Natural killer cell (primary cell): ENCODE data around the gene PALM. TPM values are rescaled to one million over a fixed set of nuclear protein-coding genes. Genes with fewer than 3 reads are reported as not detected.
"Not testable (repeated sequence)": the region's sequence is repeated elsewhere in the genome, so short reads cannot be mapped to it uniquely, and the experiment has no call there.

ENCODE experiments used
- ATAC-seq, 3 donors: fragments of 150-1000 bp in 2 of 3; fragments of 200-7000 bp in 1 of 3; cut with Tn5 transposase; 1 replicate in 1 of 3; 2 replicates in 2 of 3; pipeline ENCODE4 v1.10.0; 2021; ENCODE audit warnings: mild to moderate bottlenecking in 2 of 3, moderate library complexity in 2 of 3
- DNase-seq, 2 donors: peaks; one replicate each; pipeline versions ENCODE4 v3.0.0 to v3.0.0-alpha.2; 2013 to 2021; ENCODE audit warnings: mixed read lengths in 1 of 2
- H3K27ac ChIP-seq: one replicate; pipeline ENCODE4 v1.5.1; 2013; ENCODE audit warnings: mild to moderate bottlenecking, low read length
- H3K27me3 ChIP-seq: one replicate; pipeline ENCODE4 v1.6.1; 2013; ENCODE audit warnings: low read length; ENCODE audit not compliant: control insufficient read depth, insufficient read depth
- H3K36me3 ChIP-seq: one replicate; pipeline ENCODE4 v1.6.1; 2013; ENCODE audit warnings: low read length; ENCODE audit not compliant: control insufficient read depth, insufficient read depth
- H3K4me1 ChIP-seq: one replicate; pipeline ENCODE4 v1.6.1; 2013; ENCODE audit warnings: low read length; ENCODE audit not compliant: control insufficient read depth, insufficient read depth
- H3K4me3 ChIP-seq: one replicate; pipeline ENCODE4 v1.5.1; 2013; ENCODE audit warnings: low read length
- H3K9me3 ChIP-seq: one replicate; pipeline ENCODE4 v1.6.1; 2013; ENCODE audit warnings: low read length; ENCODE audit not compliant: control insufficient read depth, insufficient read depth
- H3K27ac Mint-ChIP-seq, 2 donors: one replicate each; pipeline ENCODE4 v1.8.0; 2022; ENCODE audit warnings: mild to moderate bottlenecking in 2 of 2, mixed read lengths in 2 of 2, moderate library complexity in 1 of 2
- H3K27me3 Mint-ChIP-seq, 2 donors: one replicate each; pipeline ENCODE4 v1.8.0; 2022; ENCODE audit warnings: low read depth in 2 of 2, mixed read lengths in 2 of 2
- H3K36me3 Mint-ChIP-seq: one replicate; pipeline ENCODE4 v1.8.0; 2022; ENCODE audit warnings: mixed read lengths
- H3K4me1 Mint-ChIP-seq, 2 donors: one replicate each; pipeline ENCODE4 v1.8.0; 2022; ENCODE audit warnings: mixed read lengths in 2 of 2
- H3K4me3 Mint-ChIP-seq: one replicate; pipeline ENCODE4 v1.8.0; 2022; ENCODE audit warnings: mild to moderate bottlenecking, moderate library complexity, mixed read lengths
- H3K9me3 Mint-ChIP-seq, 2 donors: one replicate each; pipeline ENCODE4 v1.8.0; 2022; ENCODE audit warnings: mixed read lengths in 2 of 2
- CTCF ChIP-seq: fragments of 200-600 bp; IDR thresholded peaks from one replicate; pipeline ENCODE4 v1.8.0; 2022; ENCODE audit warnings: antibody characterized with exemption
- WGBS: methylation state at CpG from one replicate; pipeline ENCODE4 v1.1.7; 2013; ENCODE audit warnings: missing lambda C conversion rate; ENCODE audit not compliant: insufficient coverage; 5-methylcytosine and 5-hydroxymethylcytosine counted together
- intact Hi-C: fragments of 100-400 bp; cut with micrococcal nuclease; formaldehyde crosslinking; loops from one replicate; pipeline ENCODE4 v1.14.2; 2022
- total RNA-seq, 4 donors: library from RNA; stranded (reverse); fragments of 120-200 nt in 1 of 4; gene quantifications; one replicate each; pipeline versions ENCODE4 v1.2.3 to v1.2.4, GENCODE V29; 2013 to 2022

Gene PALM
- total RNA-seq, 3 donors from 2014 or later (not counting 1 experiment from before 2014, with no cell fraction given) = 0.59 to 1.0 TPM; not detected in 1

DNA sequence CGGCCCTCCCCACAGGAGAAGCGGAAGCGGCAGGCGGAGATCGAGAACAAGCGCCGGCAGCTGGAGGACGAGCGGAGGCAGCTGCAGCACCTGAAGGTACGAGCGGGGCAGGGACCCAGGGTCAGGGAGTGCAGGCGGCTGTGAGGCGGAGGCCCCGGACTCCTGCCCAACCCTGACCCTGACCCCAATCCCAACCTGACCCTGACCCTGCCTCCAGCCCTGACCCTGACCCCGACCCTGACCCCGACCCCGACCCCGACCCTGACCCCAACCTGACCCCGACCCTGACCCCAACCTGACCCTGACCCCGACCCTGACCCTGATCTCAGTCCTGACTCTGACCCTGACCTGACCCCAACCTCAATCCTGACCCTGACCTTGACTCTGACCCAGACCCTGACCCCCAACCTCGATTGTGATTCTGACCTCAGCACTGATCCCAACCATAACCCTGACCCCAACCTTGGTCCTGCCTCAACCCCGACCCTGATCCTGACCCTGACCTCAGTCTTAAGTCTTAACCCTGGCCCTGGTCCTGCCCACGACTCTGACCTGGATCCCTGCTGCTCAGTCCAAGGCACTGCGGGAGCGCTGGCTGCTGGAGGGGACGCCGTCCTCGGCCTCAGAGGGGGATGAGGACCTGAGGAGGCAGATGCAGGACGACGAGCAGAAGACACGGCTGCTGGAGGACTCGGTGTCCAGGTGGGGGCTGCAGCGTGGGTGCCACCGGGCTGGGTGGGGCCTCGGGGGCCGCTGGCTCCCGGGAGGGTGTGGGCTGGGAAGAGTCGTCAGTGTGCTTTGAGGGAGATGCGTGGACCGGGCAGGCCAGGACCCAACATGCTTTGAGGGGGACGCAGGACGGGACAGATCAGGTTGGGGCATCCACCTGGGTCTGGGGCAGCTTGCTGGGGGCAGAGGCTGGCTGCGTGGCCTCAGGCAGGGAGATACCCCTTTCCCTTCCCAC is 18.5 kb downstream of the PALM start:
- intact Hi-C loops = no loop called here
- H3K27ac Mint-ChIP-seq = no peak overlapping the region
- ATAC-seq = no peak

GRCh38 chr19:728011-728410 is 19.3 kb downstream of the PALM start:
- H3K27me3 Mint-ChIP-seq = peaks cover 0 to 3% of the 10 kb centered on the region in 2 donors
- no peak overlapping the region for H3K27ac Mint-ChIP-seq
- peaks cover 0 to 7% of the 10 kb centered on the region in 2 donors for H3K4me1 Mint-ChIP-seq
- Histone ChIP-seq H3K4me3 (no peak overlapping the region), H3K27me3 (no peaks in the 10 kb centered on the region), H3K9me3 (no peaks in the 10 kb centered on the region), H3K27ac (no peak overlapping the region), H3K36me3 (no peaks in the 10 kb centered on the region), H3K4me1 (peaks cover 10% of the 10 kb centered on the region)
- intact Hi-C loops = no loop called here
- 70% methylated on average over 26 of the region's 26 CpGs for WGBS
- ATAC-seq (no peak), DNase-seq (no peak)
- H3K9me3 Mint-ChIP-seq = no peaks in the 10 kb centered on the region
- H3K36me3 Mint-ChIP-seq = no peaks in the 10 kb centered on the region
- H3K4me3 Mint-ChIP-seq = no peak overlapping the region
- TF ChIP-seq CTCF = no peak

More for the DNA sequence above, 18.5 kb downstream of the PALM start:
- DNase-seq = no peak
- Mint-ChIP-seq H3K27me3 (peaks cover 0 to 3% of the 10 kb centered on the region in 2 donors), H3K4me3 (no peak overlapping the region), H3K9me3 (no peaks in the 10 kb centered on the region), H3K36me3 (no peaks in the 10 kb centered on the region), H3K4me1 (no peaks in the 10 kb centered on the region)
- WGBS = 88% methylated on average over 43 of the region's 43 CpGs
- H3K4me1 ChIP-seq = peaks cover 3% of the 10 kb centered on the region
- H3K36me3 ChIP-seq = no peaks in the 10 kb centered on the region
- H3K9me3 ChIP-seq = no peaks in the 10 kb centered on the region
- no peak overlapping the region for H3K4me3 ChIP-seq
- no peak for TF ChIP-seq CTCF
- H3K27me3 ChIP-seq = no peaks in the 10 kb centered on the region
- H3K27ac ChIP-seq = no peak overlapping the region

GRCh38 chr19:729564-729963 is 20.8 kb downstream of the PALM start:
- H3K27me3 Mint-ChIP-seq, H3K27ac Mint-ChIP-seq, H3K4me3 ChIP-seq, H3K36me3 Mint-ChIP-seq, H3K9me3 ChIP-seq, H3K4me3 Mint-ChIP-seq, H3K9me3 Mint-ChIP-seq, intact Hi-C loops, DNase-seq, H3K27ac ChIP-seq, H3K27me3 ChIP-seq, H3K36me3 ChIP-seq, ATAC-seq: not testable (repeated sequence)
- peaks cover 0 to 19% of the 10 kb centered on the region in 2 donors for H3K4me1 Mint-ChIP-seq
- 94% methylated on average over 15 of the region's 15 CpGs for WGBS
- H3K4me1 ChIP-seq = peaks cover 26% of the 10 kb centered on the region

DNA sequence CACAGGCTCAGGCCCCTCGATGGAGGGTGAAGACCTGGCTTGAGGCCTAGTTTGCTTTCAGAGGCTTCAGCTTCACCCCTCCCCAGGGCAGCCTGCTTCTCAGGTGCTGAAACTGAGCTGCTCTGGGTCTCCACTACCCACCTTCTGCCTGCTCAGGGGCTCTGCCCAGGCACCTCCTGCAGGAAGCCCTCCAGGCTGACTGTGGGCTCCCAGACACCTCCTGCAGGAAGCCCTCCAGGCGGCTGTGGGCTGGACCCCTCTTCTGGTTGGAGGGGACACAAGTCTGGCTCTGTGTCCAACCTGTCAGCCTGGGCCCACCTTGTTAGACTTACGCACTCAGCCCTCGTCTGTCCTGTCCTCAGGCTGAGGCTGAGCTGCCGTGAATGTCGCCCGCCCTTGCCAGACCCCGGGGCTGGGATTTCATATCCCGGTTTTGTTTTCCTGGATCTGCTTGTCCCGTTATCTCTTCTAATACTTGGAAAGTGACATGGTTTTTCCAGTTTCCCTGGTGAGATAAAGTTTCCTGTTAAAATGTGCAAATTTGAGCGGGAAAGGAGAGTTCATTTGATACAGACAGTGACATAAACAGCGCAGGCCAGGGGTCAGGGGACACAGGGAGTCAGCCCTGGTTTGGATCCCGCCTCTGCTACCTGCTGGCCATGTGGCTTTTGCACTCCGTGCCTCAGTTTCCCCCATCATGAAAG is 21.4 kb downstream of the PALM start:
- no peak overlapping the region for H3K4me3 Mint-ChIP-seq
- H3K27me3 Mint-ChIP-seq = peaks cover 0 to 3% of the 10 kb centered on the region in 2 donors
- Histone ChIP-seq H3K27ac (no peak overlapping the region), H3K4me1 (peaks cover 26% of the 10 kb centered on the region), H3K27me3 (no peaks in the 10 kb centered on the region), H3K4me3 (no peak overlapping the region), H3K36me3 (no peaks in the 10 kb centered on the region), H3K9me3 (no peaks in the 10 kb centered on the region)
- H3K27ac Mint-ChIP-seq = no peak overlapping the region
- H3K4me1 Mint-ChIP-seq = peaks cover 0 to 19% of the 10 kb centered on the region in 2 donors
- intact Hi-C loops = no loop called here
- TF ChIP-seq CTCF = no peak
- 94% methylated on average over 14 of the region's 14 CpGs for WGBS
- ATAC-seq (no peak), DNase-seq (no peak)
- no peaks in the 10 kb centered on the region for H3K9me3 Mint-ChIP-seq
- H3K36me3 Mint-ChIP-seq = no peaks in the 10 kb centered on the region
